ENCODE measurements around the gene ZNF774.

GRCh38 chr15:90367576-90367975, 15.5 kb downstream of the ZNF774 start:
- no peak for TF ChIP-seq CTCF (IDR thresholded peaks at IDR 0.05)
- no peak for TF ChIP-seq POLR2A (IDR thresholded peaks at IDR 0.05)

Measured in heart left ventricle (tissue), 13 donors.